ENCODE measurements around the gene IQCM.
A peak's percentile ranks its signal among the peaks of the same experiment; 100 is the strongest.

Gene IQCM

DNA sequence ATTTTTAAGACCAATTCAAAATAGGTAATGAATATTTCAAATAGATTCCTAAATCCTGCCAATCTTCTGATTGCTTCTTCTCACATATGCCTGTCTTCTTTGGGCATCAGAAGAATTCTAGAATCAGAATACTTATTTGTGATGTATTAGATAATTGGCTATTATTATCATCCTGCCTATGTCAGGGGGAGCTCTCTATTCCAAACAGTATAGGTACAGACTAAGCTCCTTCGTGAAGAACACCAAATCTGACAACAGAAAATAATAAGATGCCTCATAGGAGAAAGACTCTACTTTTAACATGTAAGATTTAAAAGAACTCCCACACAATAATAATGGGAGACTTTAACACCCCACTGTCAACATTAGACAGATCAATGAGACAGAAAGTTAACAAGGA lies at the start of gene IQCM:
Gene IQCM (minus strand): TSS at position 101 of the 400 bp plus-strand sequence. CDS start 73,152 bp downstream, outside the sequence.
- no peak for DNase-seq (ENCODE audit: low spot score)

- no peak for DNase-seq (ENCODE audit: low spot score)
These were observed 41.8 kb upstream of the IQCM start for GRCh38 chr4:149857446-149857845.

GRCh38 chr4:149845743-149846142 lies 30.1 kb upstream of the IQCM start:
- DNase-seq (ENCODE audit: low spot score): peak; percentile 10

DNA sequence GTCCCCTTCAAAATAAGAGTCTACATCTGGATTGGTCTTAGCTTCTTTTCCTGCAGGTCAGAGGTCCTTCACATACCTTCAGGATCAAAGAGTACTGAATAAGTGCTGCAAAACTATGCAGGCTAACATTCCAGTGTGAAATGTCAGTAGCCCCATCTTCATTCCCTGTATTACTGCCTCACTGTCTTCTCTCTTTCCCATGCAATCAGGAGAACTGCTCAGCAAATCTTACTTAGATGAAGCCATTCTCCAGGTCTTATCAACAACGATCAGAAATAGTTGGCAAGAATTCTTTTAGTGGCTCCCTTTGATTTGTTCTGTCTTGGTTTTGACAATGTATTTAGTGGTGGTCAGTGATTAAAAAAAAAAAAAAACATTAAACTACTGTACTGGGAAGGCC lies 26.0 kb upstream of the IQCM start:
- DNase-seq (ENCODE audit: low spot score): no peak

DNA sequence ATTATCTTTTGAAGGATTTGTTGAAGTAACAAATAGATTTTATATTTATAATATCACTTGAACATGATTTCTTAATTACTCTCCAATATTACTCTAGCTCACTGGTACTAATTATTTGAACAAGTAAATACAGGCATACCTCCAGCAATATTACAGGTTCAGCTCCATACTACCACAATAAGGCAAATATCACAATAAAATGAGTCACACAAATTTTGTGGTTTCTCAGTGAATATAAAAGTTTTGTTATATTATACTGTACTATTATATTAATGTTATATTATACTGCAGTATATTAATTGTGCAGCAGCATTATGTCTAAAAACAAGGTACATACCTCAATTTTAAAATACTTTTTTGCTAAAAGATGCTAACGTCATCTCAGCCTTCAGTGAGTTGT lies 22.4 kb upstream of the IQCM start:
- no peak for DNase-seq (ENCODE audit: low spot score)

GRCh38 chr4:149836546-149836945 lies 20.9 kb upstream of the IQCM start:
- no peak for DNase-seq (ENCODE audit: low spot score)

GRCh38 chr4:149835280-149835679 lies 19.6 kb upstream of the IQCM start:
- DNase-seq (ENCODE audit: low spot score): no peak

DNA sequence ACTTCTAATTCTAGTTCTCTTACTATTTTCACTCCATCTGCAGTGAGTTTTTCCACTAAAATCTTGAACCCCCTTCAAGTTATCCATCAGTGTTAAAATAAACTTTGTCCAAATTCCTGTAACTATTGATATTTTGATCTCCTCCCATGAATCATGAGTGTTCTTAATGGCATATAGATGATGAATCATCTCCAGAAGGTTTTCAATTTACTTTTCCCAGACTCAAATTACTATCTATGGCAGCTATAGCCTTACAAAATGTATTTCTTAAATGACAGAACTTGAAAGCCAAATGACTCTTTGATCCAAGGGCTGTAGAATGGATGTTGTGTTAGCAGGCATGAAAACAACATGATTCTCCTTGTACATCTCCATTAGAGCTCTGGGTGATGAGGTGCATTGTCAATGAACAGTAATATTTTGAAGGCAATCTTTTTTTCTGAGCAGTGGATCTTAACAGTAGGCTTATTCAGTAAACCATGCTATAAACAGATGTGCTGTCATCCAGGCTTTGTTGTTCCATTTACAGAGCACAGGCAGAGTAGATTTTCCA lies 16.1 kb upstream of the IQCM start:
- DNase-seq (ENCODE audit: low spot score): no peak

GRCh38 chr4:149830823-149831222 lies 15.2 kb upstream of the IQCM start:
- DNase-seq (ENCODE audit: low spot score): no peak

GRCh38 chr4:149825336-149825735 lies 9.7 kb upstream of the IQCM start:
- DNase-seq (ENCODE audit: low spot score): no peak

DNA sequence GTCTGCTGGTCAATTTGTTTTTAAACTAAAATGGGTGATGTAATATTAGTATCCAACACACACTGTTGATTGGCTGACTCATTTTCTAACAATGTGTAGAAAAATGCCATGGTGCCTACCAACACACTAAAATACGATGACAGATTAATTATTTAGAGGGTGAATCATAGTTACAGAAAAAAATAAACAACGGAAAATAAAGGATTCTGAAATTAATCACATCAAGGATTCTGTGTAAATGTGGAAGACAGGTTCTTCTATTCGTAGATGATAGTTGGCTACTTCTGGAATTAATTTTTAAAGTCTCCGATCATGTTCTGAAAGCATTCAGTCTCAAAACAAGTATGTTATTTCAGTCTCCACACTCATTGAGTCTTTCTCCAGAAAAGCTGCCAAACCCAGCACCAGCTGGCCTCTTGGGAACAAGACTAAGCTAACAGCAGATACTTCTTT lies 8.2 kb upstream of the IQCM start:
- peak; percentile 4 for DNase-seq (ENCODE audit: low spot score)

DNA sequence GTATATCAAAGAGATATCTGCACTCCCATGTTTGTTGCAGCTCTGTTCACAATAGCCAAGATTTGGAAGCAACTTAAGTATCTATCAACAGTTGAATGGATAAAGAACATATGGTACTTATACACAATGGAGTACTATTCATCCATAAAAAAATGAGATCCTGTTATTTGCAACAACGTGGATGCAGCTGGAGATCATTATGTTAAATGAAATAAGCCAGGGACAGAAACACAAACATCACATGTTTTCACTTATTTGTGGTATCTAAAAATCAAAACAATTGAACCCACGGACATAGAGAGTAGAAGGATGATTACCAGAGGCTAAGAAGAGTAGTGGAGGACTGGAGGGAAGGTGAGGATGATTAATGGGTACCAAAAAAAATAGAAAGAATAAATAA lies 14.2 kb downstream of the IQCM start:
- no peak for DNase-seq (ENCODE audit: low spot score)

- no peak for DNase-seq (ENCODE audit: low spot score)
These were observed 16.1 kb downstream of the IQCM start for GRCh38 chr4:149799546-149799945.

GRCh38 chr4:149796381-149796780 lies 19.3 kb downstream of the IQCM start:
- no peak for DNase-seq (ENCODE audit: low spot score)

- DNase-seq (ENCODE audit: low spot score): no peak
These were observed 20.4 kb downstream of the IQCM start for GRCh38 chr4:149795256-149795655.

DNA sequence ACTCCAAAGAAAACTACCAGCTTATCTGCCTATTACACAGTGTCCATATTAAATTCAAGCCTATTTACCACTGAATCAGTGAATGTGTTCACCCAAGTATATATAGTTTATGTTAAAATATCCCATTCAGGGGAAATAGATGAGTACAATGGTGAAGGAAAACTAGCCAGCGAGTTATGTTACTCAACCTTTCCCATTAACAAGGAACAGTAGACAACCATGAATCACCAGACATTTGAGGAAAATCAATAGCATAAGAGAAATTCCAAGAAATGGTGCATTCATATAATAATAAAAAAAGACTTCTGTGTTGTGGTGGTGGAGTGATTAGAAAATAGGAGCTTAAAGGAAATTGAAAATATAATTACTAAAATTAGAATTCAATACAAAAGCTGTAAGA lies 21.3 kb downstream of the IQCM start:
- DNase-seq (ENCODE audit: low spot score): no peak

- no peak for DNase-seq (ENCODE audit: low spot score)
These were observed 22.2 kb downstream of the IQCM start for GRCh38 chr4:149793459-149793858.

DNA sequence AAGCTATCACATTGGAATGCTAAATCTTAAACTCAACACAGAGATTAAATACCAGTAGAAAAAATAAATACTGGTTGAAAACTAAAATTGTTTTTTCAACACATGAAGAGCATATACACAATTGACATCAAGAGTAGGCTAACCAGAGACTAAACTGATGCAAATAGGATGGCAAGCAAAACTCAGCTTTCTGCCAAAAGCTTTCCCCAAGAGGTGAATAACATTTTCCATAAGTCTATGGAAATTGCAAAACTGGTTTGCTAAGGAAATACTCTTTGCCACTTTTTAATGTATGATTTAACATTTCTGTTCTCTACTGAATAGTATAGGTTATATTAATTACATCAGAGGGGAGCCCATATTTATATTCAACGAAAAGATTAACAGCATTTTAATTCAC lies 23.8 kb downstream of the IQCM start:
- no peak for DNase-seq (ENCODE audit: low spot score)

- DNase-seq (ENCODE audit: low spot score): no peak
These were observed 25.3 kb downstream of the IQCM start for GRCh38 chr4:149790172-149790907.

GRCh38 chr4:149788300-149788699 lies 27.3 kb downstream of the IQCM start:
- no peak for DNase-seq (ENCODE audit: low spot score)

DNA sequence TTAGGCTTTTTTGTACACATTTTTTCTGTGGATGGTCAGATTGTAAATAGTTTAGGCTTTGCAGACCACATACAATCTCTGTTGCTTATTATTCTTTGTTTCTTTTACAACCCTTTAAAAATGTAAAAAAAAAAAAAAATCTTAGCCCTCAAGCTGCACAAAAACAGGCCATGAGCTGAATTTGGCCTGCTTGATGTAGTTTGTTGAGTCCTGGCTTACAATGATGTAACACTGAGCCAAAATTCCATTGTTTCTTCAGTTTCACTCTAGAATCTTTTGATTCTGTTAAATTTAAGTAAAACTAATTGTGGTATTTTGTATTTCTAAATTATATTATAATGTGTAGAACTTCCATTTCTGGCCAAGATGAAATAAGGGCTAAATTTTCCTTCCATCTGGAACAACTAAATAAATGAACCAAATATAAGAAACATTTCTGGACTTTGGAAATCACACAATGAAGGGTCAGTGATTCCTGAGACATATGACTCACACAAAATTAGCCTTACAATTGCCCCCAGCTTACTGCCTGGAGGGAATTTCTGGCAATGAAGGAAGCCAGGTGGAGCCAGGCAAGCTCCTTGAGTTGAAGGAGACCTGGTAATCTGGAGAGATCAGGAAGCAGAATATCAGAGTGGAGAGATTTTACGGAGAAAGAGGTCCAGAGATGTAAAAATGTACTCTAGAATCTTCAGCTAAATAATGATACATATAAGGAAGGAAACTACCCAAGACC lies 29.8 kb downstream of the IQCM start:
- no peak for DNase-seq (ENCODE audit: low spot score)

DNA sequence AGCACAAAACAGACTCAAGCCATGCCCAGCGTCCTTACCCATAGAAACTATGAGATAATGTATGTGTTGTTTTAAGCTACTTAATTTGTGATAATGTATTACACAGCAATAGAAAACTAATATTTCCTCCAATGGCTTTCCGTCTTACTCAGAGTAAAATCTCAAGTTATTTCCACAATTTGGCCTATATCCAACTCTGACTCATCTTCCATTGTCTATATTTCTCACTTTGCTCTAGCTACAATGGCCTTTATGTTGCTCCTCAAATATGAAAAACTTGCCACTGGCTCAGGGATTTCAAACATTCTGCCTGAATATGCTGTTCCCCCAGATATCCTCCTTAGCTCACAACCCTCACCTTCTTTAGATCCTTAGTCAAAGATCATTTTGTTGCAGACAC lies 31.6 kb downstream of the IQCM start:
- DNase-seq (ENCODE audit: low spot score): no peak

- no peak for DNase-seq (ENCODE audit: low spot score)
These were observed 34.5 kb downstream of the IQCM start for GRCh38 chr4:149781150-149781549.

Measured in LoVo (cell line).